D721Med (cell line): ENCODE results near the gene CCDC187.

Experiments
- DNase-seq: peaks from one replicate; pipeline ENCODE4 v3.0.0; 2011; ENCODE audit warnings: low spot score; ENCODE audit not compliant: insufficient read length
- FAIRE-seq: peaks from 2 replicates; lab custom pipeline; 2011; peaks lifted over from hg19 to GRCh38; lab: Jason Lieb, UNC
- CTCF ChIP-seq: IDR thresholded peaks from 2 replicates; pipeline ENCODE4 v1.5.1; 2012; ENCODE audit warnings: mild to moderate bottlenecking, control low read depth; ENCODE audit not compliant: insufficient read depth; ENCODE audit errors: missing control alignments

Gene CCDC187

DNA sequence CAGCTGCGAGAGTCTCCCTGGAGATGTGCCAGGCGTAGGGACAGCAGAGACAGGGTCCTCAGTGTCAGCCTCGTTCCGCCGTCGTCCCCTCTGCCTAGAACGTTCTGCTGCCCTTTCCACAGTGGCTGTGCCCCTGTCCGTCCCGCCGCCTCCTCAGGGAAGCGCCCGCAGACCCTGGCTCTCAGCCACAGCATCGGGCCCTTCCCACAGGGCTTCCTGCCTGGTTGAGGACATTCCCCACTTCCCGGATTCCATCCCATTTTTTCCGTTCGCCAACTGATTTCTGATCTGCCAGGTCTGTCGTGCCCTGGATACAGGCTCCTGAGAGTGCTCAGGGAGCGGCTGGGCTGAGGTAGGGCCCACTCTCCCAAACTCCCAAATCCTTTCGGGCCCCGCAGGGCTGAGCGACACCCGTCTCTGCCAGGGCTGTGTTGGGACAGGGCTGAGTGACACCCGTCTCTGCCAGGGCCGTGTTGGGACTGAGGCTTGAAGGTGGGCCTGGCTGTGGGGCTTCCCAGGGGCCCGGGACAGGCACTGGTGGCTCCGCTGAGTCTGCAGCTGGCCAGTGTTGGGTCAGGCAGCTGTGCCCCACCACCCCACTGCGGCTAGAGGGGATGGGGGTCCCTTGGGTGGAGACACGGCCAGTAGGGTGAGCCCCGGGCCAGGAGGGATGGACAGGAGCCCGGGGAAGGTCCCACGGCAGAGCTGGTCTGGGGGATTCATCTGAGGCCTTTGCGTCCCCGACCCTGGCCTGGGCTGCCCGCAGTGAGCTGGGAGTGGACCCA lies 43.8 kb upstream of the CCDC187 start:
- TF ChIP-seq CTCF, result no peak
- FAIRE-seq (no peak), DNase-seq (no peak)

DNA sequence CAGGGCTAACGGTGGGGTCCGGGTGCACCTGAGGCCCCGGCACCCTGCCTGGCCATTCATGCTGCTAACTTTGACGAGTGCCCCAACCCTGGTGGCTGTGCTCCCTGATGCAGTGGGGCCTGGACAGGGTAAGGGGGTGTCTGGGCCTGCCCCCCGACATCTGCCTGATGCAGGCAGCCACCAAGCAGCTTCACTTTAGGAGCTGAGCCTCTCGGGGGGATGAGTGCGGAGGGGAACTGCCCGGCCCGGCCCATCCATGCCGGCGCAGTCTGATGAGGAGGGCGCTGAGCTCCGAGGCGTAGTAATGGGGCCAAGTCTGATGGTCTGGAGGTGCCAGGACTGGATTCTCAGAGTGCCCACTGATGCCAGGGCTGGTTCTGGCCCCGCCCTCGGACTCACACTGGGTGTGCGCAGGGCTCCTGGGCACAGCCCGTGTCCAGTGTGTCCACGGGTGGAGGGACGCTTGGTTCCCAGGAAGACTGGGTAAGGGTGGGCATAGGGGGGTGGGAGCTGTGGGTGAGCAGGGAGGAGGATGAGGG lies 43.1 kb upstream of the CCDC187 start:
- TF ChIP-seq CTCF, result no peak
- no peak for FAIRE-seq

GRCh38 chr9:136346157-136346481 lies 42.2 kb upstream of the CCDC187 start:
- no peak for FAIRE-seq
- no peak for DNase-seq
- no peak for TF ChIP-seq CTCF

More for the DNA sequence above, 43.1 kb upstream of the CCDC187 start:
- DNase-seq, result no peak

DNA sequence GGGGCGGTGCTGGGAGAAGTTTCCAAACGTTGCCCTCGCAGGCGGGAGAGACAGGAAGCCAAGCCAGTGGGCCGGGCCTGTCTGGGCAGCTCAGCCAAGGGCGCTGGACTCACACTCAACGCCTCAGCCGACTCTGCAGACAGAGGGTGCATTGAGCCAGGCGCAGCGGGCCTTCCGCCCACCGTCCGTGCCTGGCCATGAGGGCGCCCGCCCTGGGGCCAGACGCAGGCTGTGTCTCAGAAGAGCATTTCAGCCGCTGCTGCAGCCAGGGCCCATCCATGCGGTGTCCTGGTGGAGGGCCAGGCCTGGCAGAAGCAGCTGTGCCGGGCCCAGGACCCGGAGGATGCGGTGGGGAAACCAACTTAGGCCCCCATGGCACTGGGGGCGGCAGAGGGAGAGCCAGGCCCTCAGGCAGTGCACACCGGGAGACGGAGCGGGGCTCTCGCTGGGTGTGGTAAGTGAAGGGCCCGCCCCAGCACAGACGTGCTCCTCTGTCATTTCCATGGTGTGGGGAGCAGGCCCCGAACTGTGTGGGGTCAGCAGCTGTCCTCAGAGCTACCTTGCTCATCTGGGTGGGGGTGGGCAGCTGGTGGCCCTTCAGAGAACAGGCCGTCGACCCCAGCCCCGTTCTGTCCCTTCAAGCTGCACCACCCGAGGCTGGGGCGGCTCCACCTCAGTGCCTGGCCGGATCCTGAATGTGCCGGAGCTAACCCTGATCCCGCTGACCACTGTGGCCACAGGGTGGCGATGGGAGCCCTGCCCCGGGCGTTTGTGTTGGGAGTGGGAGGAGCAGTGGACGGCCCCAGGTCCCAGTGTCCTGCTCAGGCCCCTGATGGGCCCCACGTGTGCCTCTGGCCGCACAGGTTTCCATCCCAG lies 41.6 kb upstream of the CCDC187 start:
- TF ChIP-seq CTCF, result no peak
- FAIRE-seq, result no peak
- DNase-seq, result no peak

DNA sequence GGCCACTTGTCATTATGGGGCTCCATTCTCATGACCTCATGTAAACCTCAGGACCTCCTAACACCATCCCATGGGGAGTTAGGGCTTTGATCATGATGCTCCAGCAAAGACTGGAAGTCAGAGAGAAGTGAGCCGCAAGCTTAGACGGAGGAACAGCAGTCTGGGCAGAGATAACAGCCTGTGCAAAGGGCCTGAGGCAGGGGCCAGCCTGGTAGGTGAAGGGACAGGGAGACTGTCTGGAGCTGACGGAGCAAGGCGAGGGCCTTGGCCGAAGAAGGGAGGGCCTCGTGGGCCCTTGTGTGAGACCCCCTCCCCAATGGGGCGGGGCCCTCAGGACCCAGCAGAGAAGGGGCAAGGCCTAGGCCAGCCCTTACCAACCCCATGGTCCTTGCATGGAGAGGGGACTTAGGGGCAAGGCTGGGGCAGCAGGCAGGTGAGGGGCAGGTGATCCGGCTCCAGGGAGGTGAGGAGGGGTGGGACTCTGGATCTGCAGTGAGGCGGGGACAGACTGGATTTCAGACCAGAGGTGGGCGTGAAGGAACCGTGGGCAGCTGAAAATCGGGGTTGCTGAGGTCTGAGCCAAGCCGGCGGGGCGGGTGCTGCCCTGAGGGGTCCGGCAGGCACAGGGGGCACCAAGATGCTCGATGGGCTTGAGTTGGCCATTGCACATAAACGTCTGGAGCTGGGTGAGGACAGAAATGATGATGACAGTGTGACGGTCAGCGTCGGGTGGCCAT lies 40.8 kb upstream of the CCDC187 start:
- FAIRE-seq (no peak), DNase-seq (no peak)
- TF ChIP-seq CTCF, result no peak

GRCh38 chr9:136343884-136344269 lies 40.0 kb upstream of the CCDC187 start:
- TF ChIP-seq CTCF, result no peak
- DNase-seq, result no peak
- no peak for FAIRE-seq
